GM21423 (cell line): ENCODE results near the gene TFPI.
"Not testable (repeated sequence)": the region's sequence is repeated elsewhere in the genome, so short reads cannot be mapped to it uniquely, and the experiment has no call there.

Experiments
- ATAC-seq: cut with Tn5 transposase; IDR thresholded peaks from one replicate; pipeline ENCODE4 v1.9.1; 2021; ENCODE audit warnings: mild to moderate bottlenecking, moderate library complexity; ENCODE audit not compliant: unreplicated experiment

Gene TFPI

DNA sequence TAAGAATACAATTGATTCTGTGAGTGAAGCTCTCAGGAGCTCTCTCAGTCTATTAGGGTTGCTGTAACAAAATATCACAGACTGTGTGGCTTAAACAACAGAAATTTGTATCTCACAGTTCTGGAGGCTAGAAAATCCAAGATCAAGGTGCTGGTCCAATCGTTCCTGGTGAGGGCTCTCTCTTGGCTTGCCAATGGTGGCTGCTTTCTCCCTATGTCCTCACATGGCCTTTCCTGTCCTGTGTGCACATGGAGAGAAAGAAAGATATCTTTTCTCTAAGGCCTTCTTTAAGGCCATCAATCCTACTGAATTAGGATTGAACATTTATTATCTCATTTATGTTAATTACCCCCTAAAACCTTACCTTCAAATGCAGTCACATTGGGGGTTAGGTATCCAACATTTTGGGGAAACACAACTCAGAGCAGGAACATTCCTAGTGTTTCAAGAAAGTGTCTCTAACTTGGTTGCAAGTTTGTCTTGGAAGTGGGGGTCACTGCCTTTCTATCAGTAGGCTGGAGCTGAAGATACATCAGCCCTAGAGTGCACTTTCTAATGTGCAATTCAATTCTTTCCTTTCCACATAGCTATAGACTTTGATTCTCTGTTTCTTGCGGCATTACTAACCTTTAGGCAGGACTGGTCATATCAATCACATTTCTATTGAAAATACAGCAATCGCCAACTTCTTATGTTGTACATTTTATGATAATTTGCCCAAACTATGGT, 24.8 kb downstream of the TFPI start:
- ATAC-seq = no peak

DNA sequence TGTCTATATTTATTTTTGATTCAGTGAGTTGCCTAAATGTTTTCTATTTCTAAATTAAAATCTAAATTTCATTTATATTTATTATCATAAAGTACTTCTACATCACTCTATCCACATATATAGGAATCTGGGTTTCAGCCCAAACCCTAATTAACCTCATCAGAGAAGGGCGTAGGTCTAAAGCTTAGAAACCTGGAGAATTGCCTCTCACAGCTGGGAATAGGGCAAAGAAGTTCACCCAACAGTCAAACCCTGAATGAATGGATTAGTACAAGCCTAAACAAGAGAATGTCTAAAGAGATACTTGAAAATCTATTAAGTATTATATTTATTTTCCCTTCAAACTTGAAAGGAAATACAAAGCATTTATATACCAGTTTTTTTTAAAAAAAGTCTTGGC, 26.2 kb downstream of the TFPI start:
- ATAC-seq = no peak

GRCh38 chr2:187527262-187527661, 27.0 kb downstream of the TFPI start:
- no peak for ATAC-seq

DNA sequence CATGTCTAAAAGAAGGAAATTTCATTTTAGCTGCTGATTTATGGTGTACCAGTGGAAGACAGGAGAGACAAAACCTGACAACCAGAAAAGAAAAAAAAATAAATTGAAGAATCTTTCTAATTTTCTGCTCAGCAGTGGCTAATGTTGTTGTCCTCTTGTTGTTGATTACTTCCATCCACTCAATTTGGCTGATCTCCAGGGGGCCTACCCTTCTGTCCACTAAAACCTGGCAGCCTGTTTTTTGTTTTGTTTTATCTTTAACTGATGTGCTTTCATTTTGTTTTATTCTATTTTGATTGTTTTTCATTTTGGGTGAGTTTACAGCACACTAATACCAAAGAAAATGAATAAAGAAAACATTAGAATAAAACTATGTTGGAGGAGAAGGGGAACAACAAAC, 27.4 kb downstream of the TFPI start:
- ATAC-seq = no peak

GRCh38 chr2:187525163-187525900, 28.9 kb downstream of the TFPI start:
- no peak for ATAC-seq

GRCh38 chr2:187523325-187523724, 30.9 kb downstream of the TFPI start:
- ATAC-seq = no peak

GRCh38 chr2:187520121-187520624, 34.1 kb downstream of the TFPI start:
- ATAC-seq = no peak

DNA sequence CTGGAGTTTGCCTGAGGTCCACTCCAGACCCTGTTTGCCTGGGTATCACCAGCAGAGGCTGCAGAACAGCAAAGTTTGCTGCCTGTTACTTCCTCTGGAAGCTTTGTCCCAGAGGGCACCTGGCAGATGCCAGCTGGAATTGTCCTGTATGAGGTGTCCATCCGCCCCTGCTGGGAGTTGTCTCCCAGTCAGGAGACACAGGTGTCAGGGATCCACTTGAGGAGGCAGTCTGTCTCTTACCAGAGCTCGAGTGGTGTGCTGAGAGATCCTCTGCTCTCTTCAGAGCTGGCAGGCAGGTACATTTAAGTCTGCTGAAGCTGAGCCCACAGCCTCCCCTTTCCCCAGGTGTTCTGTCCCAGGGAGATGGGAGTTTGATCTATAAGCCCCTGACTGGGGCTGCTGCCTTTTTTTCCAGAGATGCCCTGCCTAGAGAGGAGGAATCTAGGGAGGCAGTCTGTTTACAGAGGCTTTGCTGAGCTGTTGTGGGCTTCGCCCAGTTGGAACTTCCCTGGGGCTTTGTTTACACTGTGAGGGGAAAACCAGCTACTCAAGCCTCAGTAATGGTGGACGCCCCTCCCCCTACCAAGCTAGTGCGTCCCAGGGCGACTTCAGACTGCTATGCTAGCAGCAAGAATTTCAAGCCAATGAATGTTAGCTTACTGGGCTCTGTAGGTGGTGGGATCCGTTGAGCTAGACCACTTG, 34.7 kb downstream of the TFPI start:
- ATAC-seq = no peak

GRCh38 chr2:187517750-187518361, 36.4 kb downstream of the TFPI start:
- not testable (repeated sequence) for ATAC-seq

DNA sequence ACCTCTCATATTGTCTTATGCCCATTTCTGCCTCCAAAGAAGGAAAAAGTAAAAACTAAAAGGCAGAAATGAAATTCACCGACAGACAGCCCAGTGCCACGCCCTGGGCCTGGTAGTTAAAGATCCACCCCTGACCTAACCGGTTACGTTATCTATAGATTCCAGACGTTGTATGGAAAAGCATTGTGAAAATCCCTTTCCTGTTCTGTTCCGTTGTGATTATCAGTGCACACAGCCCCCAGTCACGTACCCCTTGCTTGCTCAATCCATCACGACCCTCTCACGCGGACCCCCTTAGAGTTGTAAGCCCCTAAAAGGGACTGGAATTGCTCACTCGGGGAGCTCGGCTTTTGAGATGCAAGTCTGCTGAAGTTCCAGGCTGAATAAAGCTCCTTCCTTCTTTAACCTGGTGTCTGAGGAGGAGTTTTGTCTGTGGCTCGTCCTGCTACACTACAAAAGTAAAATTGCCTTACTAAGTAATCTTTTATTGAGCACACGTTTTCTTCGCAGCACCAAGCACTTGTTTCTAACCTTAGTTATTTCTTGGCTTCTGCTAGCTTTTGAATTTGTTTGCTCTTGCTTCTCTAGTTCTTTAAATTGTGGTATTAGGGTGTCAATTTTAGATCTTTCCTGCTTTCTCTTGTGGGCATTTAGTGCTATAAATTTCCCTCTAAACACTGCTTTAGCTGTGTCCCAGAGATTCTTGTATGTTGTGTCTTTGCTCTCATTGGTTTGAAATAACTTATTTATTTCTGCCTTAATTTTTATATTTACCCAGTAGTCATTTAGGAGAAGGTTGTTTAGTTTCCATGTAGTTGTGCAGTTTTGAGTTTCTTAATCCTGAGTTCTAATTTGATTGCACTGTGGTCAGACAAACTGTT, 37.4 kb downstream of the TFPI start:
- not testable (repeated sequence) for ATAC-seq

- no peak for ATAC-seq
These were observed 39.3 kb downstream of the TFPI start for GRCh38 chr2:187514930-187515329.

- ATAC-seq = not testable (repeated sequence)
These were observed 39.9 kb downstream of the TFPI start for GRCh38 chr2:187514235-187514829.

- not testable (repeated sequence) for ATAC-seq
These were observed 40.6 kb downstream of the TFPI start for GRCh38 chr2:187513460-187514234.

DNA sequence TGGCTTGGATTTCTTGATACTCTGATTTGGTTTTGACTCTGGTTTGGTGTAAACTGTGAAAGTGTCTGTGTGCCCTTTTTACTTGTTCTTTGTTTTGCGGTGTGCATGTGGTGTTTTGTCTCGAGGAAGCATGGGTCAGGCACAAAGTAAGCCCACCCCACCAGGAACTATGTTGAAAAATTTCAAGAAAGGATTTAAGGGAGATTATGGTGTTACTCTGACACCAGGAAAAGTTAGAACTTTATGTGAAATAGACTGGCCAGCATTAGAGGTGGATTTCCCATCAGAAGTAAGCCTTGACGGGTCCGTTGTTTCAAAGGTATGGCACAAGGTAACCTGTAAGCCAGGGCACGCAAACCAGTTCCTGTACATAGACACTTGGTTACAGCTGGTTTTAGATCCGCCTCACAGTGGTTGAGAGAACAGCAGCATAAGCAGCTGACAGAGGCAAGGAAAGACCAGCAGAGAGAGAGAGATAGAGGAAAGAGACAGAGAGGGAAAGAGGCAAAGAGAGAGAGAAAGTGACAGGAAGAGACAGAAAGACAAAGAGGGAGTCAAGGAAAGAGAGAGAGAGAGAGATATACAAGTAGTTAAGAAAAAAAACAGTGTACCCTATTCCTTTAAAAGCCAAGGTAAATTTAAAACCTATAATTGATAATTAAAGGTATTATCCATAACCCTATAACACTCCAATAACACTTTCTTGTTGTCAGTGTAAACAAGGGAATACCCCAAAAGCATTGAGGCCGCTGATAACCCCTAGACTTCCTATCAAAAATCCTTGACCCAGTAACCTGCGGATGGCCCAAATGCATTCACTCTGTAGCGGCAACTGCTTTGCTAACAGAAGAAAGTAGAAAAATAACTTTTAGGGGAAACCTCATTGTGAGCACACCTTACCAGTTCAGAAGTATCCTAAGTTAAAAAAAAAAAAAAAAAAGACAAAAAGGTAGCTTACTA, 42.6 kb downstream of the TFPI start:
- ATAC-seq = no peak

- ATAC-seq = not testable (repeated sequence)
These were observed 43.5 kb downstream of the TFPI start for GRCh38 chr2:187510419-187511355.

GRCh38 chr2:187509667-187510417, 44.4 kb downstream of the TFPI start:
- no peak for ATAC-seq
